ENCODE measurements around the gene ITGAL.

Gene ITGAL

GRCh38 chr16:30551781-30552180 lies 79.2 kb downstream of the ITGAL start:
- Histone ChIP-seq H3K9ac (ENCODE audit: insufficient read length) (no peak overlapping the region), H3K27ac (no peak overlapping the region), H3K4me3 (no peak overlapping the region), H3K9me3 (ENCODE audit: low read depth, low read length) (no peaks in the 10 kb centered on the region), H3K36me3 (ENCODE audit: insufficient read depth, low read length) (peaks cover 8% of the 10 kb centered on the region; the same call in 1 of the 2 replicates)
- DNase-seq (ENCODE audit: low read depth, low spot score) = no peak
- TF ChIP-seq FOXP2 (optimal IDR thresholded peaks at IDR 0.05; ENCODE audit: control extremely low read depth, extremely low read length, insufficient read depth) = no peak
- TF ChIP-seq EZH2 (IDR thresholded peaks at IDR 0.05) = no peak
- no peak for TF ChIP-seq POLR2AphosphoS5 (IDR thresholded peaks at IDR 0.05; ENCODE audit: borderline replicate concordance, low read depth, low read length)

- H3K9me3 ChIP-seq (ENCODE audit: low read depth, low read length) = no peaks in the 10 kb centered on the region
- no peak overlapping the region for H3K4me3 ChIP-seq
- no peak for TF ChIP-seq FOXP2 (optimal IDR thresholded peaks at IDR 0.05; ENCODE audit: control extremely low read depth, extremely low read length, insufficient read depth)
- TF ChIP-seq POLR2AphosphoS5 (IDR thresholded peaks at IDR 0.05; ENCODE audit: borderline replicate concordance, low read depth, low read length) = no peak
- no peak for TF ChIP-seq EZH2 (IDR thresholded peaks at IDR 0.05)
- H3K27ac ChIP-seq = no peak overlapping the region
- no peak overlapping the region for H3K9ac ChIP-seq (ENCODE audit: insufficient read length)
- DNase-seq (ENCODE audit: low read depth, low spot score) = no peak
- H3K36me3 ChIP-seq (ENCODE audit: insufficient read depth, low read length) = peaks cover 8% of the 10 kb centered on the region; the same call in 1 of the 2 replicates
Observed at GRCh38 chr16:30552956-30553355, 80.4 kb downstream of the ITGAL start.

GRCh38 chr16:30553393-30553899 lies 80.9 kb downstream of the ITGAL start:
- no peak for TF ChIP-seq FOXP2 (optimal IDR thresholded peaks at IDR 0.05; ENCODE audit: control extremely low read depth, extremely low read length, insufficient read depth)
- TF ChIP-seq POLR2AphosphoS5 (IDR thresholded peaks at IDR 0.05; ENCODE audit: borderline replicate concordance, low read depth, low read length) = no peak
- TF ChIP-seq EZH2 (IDR thresholded peaks at IDR 0.05) = no peak
- DNase-seq (ENCODE audit: low read depth, low spot score) = no peak
- Histone ChIP-seq H3K27ac (no peak overlapping the region), H3K9me3 (ENCODE audit: low read depth, low read length) (no peaks in the 10 kb centered on the region), H3K9ac (ENCODE audit: insufficient read length) (no peak overlapping the region), H3K36me3 (ENCODE audit: insufficient read depth, low read length) (peaks cover 8% of the 10 kb centered on the region; the same call in 1 of the 2 replicates), H3K4me3 (no peak overlapping the region)

GRCh38 chr16:30554557-30555314 lies 82.2 kb downstream of the ITGAL start:
- H3K36me3 ChIP-seq (ENCODE audit: insufficient read depth, low read length) = peaks cover 8% of the 10 kb centered on the region; the same call in 1 of the 2 replicates
- H3K9me3 ChIP-seq (ENCODE audit: low read depth, low read length) = no peaks in the 10 kb centered on the region
- TF ChIP-seq POLR2AphosphoS5 (IDR thresholded peaks at IDR 0.05; ENCODE audit: borderline replicate concordance, low read depth, low read length) (no peak), EZH2 (IDR thresholded peaks at IDR 0.05) (no peak), FOXP2 (optimal IDR thresholded peaks at IDR 0.05; ENCODE audit: control extremely low read depth, extremely low read length, insufficient read depth) (no peak)
- H3K9ac ChIP-seq (ENCODE audit: insufficient read length) = no peak overlapping the region
- H3K27ac ChIP-seq = no peak overlapping the region
- no peak for DNase-seq (ENCODE audit: low read depth, low spot score)
- H3K4me3 ChIP-seq = no peak overlapping the region

GRCh38 chr16:30555315-30556124 lies 83.0 kb downstream of the ITGAL start:
- Histone ChIP-seq H3K36me3 (ENCODE audit: insufficient read depth, low read length) (peaks cover 8% of the 10 kb centered on the region; the same call in 1 of the 2 replicates), H3K9me3 (ENCODE audit: low read depth, low read length) (no peaks in the 10 kb centered on the region), H3K4me3 (no peak overlapping the region), H3K27ac (no peak overlapping the region), H3K9ac (ENCODE audit: insufficient read length) (no peak overlapping the region)
- TF ChIP-seq FOXP2 (optimal IDR thresholded peaks at IDR 0.05; ENCODE audit: control extremely low read depth, extremely low read length, insufficient read depth) (no peak), POLR2AphosphoS5 (IDR thresholded peaks at IDR 0.05; ENCODE audit: borderline replicate concordance, low read depth, low read length) (no peak), EZH2 (IDR thresholded peaks at IDR 0.05) (no peak)
- no peak for DNase-seq (ENCODE audit: low read depth, low spot score)

- Histone ChIP-seq H3K4me3 (no peak overlapping the region), H3K9me3 (ENCODE audit: low read depth, low read length) (no peaks in the 10 kb centered on the region), H3K9ac (ENCODE audit: insufficient read length) (no peak overlapping the region), H3K36me3 (ENCODE audit: insufficient read depth, low read length) (peaks cover 8% of the 10 kb centered on the region; the same call in 1 of the 2 replicates), H3K27ac (no peak overlapping the region)
- no peak for DNase-seq (ENCODE audit: low read depth, low spot score)
- TF ChIP-seq POLR2AphosphoS5 (IDR thresholded peaks at IDR 0.05; ENCODE audit: borderline replicate concordance, low read depth, low read length) (no peak), FOXP2 (optimal IDR thresholded peaks at IDR 0.05; ENCODE audit: control extremely low read depth, extremely low read length, insufficient read depth) (no peak), EZH2 (IDR thresholded peaks at IDR 0.05) (no peak)
Observed at GRCh38 chr16:30556125-30556473, 83.6 kb downstream of the ITGAL start.

GRCh38 chr16:30557707-30557956 lies 85.1 kb downstream of the ITGAL start:
- peak overlapping the region; percentile 82 for H3K27ac ChIP-seq
- peaks cover 8% of the 10 kb centered on the region; the same call in 1 of the 2 replicates for H3K36me3 ChIP-seq (ENCODE audit: insufficient read depth, low read length)
- H3K9me3 ChIP-seq (ENCODE audit: low read depth, low read length) = no peaks in the 10 kb centered on the region
- TF ChIP-seq FOXP2 (optimal IDR thresholded peaks at IDR 0.05; ENCODE audit: control extremely low read depth, extremely low read length, insufficient read depth) (no peak), EZH2 (IDR thresholded peaks at IDR 0.05) (no peak), POLR2AphosphoS5 (IDR thresholded peaks at IDR 0.05; ENCODE audit: borderline replicate concordance, low read depth, low read length) (no peak)
- peak overlapping the region; percentile 95 for H3K9ac ChIP-seq (ENCODE audit: insufficient read length)
- peak overlapping the region; percentile 98 for H3K4me3 ChIP-seq
- DNase-seq (ENCODE audit: low read depth, low spot score) = no peak
